Karpas-422 (cell line): Measurements from ENCODE around the gene KLF17. TPM values are rescaled to one million over a fixed set of nuclear protein-coding genes. Genes with fewer than 3 reads are reported as not detected.

Experiments used
- DNase-seq: peaks from one replicate; pipeline ENCODE4 v3.0.0-alpha.2; 2015
- H2AFZ ChIP-seq: fragments of 200-600 bp; sonication (generic); 2 replicates; pipeline ENCODE4 v1.6.1; 2014; ENCODE audit warnings: antibody characterized with exemption, low read length, mixed read lengths
- H3K27ac ChIP-seq: fragments of 200-600 bp; sonication (generic); 2 replicates; pipeline ENCODE4 v1.5.1; 2014; ENCODE audit warnings: mild to moderate bottlenecking, low read length, moderate library complexity
- H3K27me3 ChIP-seq: fragments of 200-600 bp; sonication (generic); 2 replicates; pipeline ENCODE4 v1.6.1; 2014; ENCODE audit warnings: low read length, mixed read lengths
- H3K36me3 ChIP-seq: fragments of 200-600 bp; sonication (generic); 2 replicates; pipeline ENCODE4 v1.6.1; 2014; ENCODE audit warnings: low read length, mixed read lengths; ENCODE audit not compliant: insufficient read depth
- H3K4me1 ChIP-seq: fragments of 200-600 bp; sonication (generic); 2 replicates; pipeline ENCODE4 v1.6.1; 2014; ENCODE audit warnings: mild to moderate bottlenecking, low read length, mixed read lengths
- H3K4me2 ChIP-seq: fragments of 200-600 bp; sonication (generic); 2 replicates; pipeline ENCODE4 v1.6.1; 2014; ENCODE audit warnings: low read length, low read depth, mild to moderate bottlenecking; ENCODE audit not compliant: poor library complexity, severe bottlenecking
- H3K4me3 ChIP-seq: fragments of 200-600 bp; sonication (generic); 2 replicates; pipeline ENCODE4 v1.5.1; 2014; ENCODE audit warnings: mild to moderate bottlenecking, antibody characterized with exemption, low read length, mixed read lengths
- H3K79me2 ChIP-seq: fragments of 200-600 bp; sonication (generic); 2 replicates; pipeline ENCODE4 v1.6.1; 2014; ENCODE audit warnings: mild to moderate bottlenecking, low read length, mixed read lengths
- H3K9ac ChIP-seq: fragments of 200-600 bp; sonication (generic); 2 replicates; pipeline ENCODE4 v1.6.0; 2014; ENCODE audit warnings: low read length
- H3K9me2 ChIP-seq: fragments of 200-600 bp; sonication (generic), shearing (Covaris generic); replicated peaks from 2 replicates; pipeline ENCODE4 v1.6.0; 2014; ENCODE audit warnings: mild to moderate bottlenecking, low read length, moderate library complexity; ENCODE audit not compliant: insufficient read depth
- H3K9me3 ChIP-seq: fragments of 300-700, 200-600 bp; sonication (generic); 2 replicates; pipeline ENCODE4 v1.6.1; 2014; ENCODE audit warnings: low read length, mixed read lengths
- H4K20me1 ChIP-seq: fragments of 200-600 bp; sonication (generic); 2 replicates; pipeline ENCODE4 v1.6.1; 2014; ENCODE audit warnings: mild to moderate bottlenecking, antibody characterized with exemption, low read length, low read depth; ENCODE audit not compliant: insufficient read depth
- small RNA-seq: library from RNA; depleted of rRNA; stranded (forward); fragments of <200 nt; gene quantifications from one replicate; pipeline ENCODE3, GENCODE V24; 2014
- total RNA-seq: library from RNA; depleted of rRNA; stranded (reverse); fragments of >200 nt; shearing (Covaris generic); gene quantifications from 2 replicates; pipeline ENCODE4 v1.2.3, GENCODE V29; 2014; ENCODE audit warnings: low replicate concordance; rRNA removed

The KLF17 gene
- total RNA-seq, 1 experiment from 2014 or later: not detected

DNA sequence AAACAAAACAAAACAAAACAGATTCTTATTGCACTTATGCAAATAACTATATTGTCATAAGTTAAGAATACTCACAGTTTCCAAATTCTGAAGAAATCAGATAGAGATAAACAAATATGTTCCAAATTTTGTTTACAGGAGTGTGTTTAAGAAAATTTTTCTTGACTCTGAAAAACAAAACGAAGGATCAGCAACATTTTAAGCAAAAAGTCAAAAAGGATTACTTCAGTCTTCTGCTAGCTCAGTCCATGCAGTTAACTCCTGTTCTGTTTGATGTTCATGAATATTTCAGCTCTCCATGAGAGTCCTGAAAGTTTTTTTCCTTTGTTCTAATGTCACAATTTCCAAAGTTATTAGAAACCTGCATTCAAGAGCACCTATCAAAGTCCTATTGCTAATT, 56.0 kb downstream of the KLF17 start:
- Histone ChIP-seq H3K9me2 (no peaks in the 10 kb centered on the region), H3K4me3 (no peak overlapping the region), H3K9me3 (no peaks in the 10 kb centered on the region), H2AFZ (no peak overlapping the region), H3K4me2 (no peak overlapping the region), H3K27me3 (no peaks in the 10 kb centered on the region), H3K4me1 (no peaks in the 10 kb centered on the region), H3K79me2 (no peaks in the 10 kb centered on the region), H3K9ac (no peak overlapping the region), H3K27ac (no peak overlapping the region), H3K36me3 (no peaks in the 10 kb centered on the region), H4K20me1 (no peaks in the 10 kb centered on the region)
- DNase-seq: no peak

Small RNA genes within 50 kb of the gene (small RNA-seq; reads per million reads assigned to genes)
- not detected for gene AL035417.1
- not detected for gene OOSP1P1
- gene RF00019: not detected
- gene RN7SL479P: not detected

Other genes starting within 250 kb of the KLF17 start
- 1.0 TPM in 1 of 2 replicates, not detected in the other for gene ARTN, start 185.0 kb upstream of the KLF17 start, total RNA-seq
- 19.8 and 23.3 TPM in 2 replicates for gene IPO13, start 171.9 kb upstream of the KLF17 start, total RNA-seq
- gene DPH2, start 148.8 kb upstream of the KLF17 start, total RNA-seq: 42.2 and 44.4 TPM in 2 replicates
- 386 and 447 TPM in 2 replicates for gene ATP6V0B, start 143.9 kb upstream of the KLF17 start, total RNA-seq
- gene B4GALT2, start 139.6 kb upstream of the KLF17 start, total RNA-seq: 42.9 and 68.7 TPM in 2 replicates
- 28.1 and 34.7 TPM in 2 replicates for gene CCDC24, start 127.2 kb upstream of the KLF17 start, total RNA-seq
- 7.0 and 7.9 TPM in 2 replicates for gene SLC6A9, start 87.4 kb upstream of the KLF17 start, total RNA-seq
- gene KLF18, start 22.8 kb downstream of the KLF17 start, total RNA-seq: not detected in 2 replicates
- gene DMAP1, start 94.7 kb downstream of the KLF17 start, total RNA-seq: 16.6 and 40.4 TPM in 2 replicates
- gene ERI3, start 236.4 kb downstream of the KLF17 start, total RNA-seq: 50.3 and 67.2 TPM in 2 replicates